AG10803 (cell line): ENCODE data around the gene RMRP.
"Not testable (repeated sequence)": the region's sequence is repeated elsewhere in the genome, so short reads cannot be mapped to it uniquely, and the experiment has no call there.

Source experiments
- DNase-seq: peaks from one replicate; pipeline ENCODE4 v3.0.0; 2010; ENCODE audit warnings: low read depth
- H3K4me3 ChIP-seq: 2 replicates; pipeline ENCODE4 v1.5.1; 2011; ENCODE audit warnings: mild to moderate bottlenecking, low read length, control low read depth
- TF ChIP-seq, protein P1 (sequence below): conservative IDR thresholded peaks from 2 replicates; pipeline ENCODE4 v1.5.1; 2011; ENCODE audit warnings: mild to moderate bottlenecking, low read length, control low read depth, inconsistent platforms

The RMRP gene

DNA sequence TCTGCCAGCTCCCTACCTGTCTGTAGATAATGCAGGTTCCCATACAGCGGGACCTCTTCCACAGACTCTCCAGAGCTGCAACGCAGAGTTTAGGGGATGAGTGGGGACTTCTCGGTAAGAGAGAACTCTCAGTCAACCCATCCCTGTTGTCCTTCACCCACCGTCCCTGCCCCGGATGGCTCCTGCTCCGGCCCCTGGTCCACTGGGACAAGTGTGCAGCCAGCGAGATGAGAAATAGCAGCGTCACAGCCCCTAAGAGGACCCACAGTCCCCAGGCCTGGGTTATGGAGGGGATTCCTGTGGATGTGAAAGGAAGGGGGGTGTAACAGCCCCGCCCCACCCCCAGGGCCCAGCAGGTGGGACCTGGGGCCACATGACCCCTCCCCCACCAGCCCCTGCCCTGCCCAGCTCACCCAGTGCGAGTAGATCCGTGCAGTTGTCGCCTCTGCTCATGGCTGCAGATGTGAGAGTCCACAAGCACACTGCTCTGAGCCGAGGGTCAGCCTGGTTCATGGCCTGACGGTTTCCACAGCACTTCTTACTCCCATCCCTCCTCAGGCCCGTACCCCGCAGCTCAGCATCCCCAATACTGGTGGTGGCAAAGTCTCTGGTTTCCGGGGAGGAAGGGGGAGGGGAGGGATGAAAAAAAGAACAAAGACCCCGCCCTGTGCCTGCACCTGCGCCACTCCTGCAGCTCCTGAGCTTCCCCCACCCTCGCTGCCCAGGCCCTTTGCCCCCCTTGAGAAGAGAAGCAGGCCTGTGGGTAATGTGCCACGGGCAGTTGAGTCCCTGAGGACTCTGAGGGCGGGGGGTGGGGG is 7.3 kb downstream of the RMRP start, which contains the start of gene SIT1:
Gene SIT1, minus strand, starts transcription at position 591 of the 818 bp plus-strand sequence. Its CDS starts 78 bp downstream, at position 513.
- no peak within 1 kb of the TSS for H3K4me3 ChIP-seq
- DNase-seq, result no peak
- TF ChIP-seq, protein P1, sequence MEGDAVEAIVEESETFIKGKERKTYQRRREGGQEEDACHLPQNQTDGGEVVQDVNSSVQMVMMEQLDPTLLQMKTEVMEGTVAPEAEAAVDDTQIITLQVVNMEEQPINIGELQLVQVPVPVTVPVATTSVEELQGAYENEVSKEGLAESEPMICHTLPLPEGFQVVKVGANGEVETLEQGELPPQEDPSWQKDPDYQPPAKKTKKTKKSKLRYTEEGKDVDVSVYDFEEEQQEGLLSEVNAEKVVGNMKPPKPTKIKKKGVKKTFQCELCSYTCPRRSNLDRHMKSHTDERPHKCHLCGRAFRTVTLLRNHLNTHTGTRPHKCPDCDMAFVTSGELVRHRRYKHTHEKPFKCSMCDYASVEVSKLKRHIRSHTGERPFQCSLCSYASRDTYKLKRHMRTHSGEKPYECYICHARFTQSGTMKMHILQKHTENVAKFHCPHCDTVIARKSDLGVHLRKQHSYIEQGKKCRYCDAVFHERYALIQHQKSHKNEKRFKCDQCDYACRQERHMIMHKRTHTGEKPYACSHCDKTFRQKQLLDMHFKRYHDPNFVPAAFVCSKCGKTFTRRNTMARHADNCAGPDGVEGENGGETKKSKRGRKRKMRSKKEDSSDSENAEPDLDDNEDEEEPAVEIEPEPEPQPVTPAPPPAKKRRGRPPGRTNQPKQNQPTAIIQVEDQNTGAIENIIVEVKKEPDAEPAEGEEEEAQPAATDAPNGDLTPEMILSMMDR, result no peak

DNA sequence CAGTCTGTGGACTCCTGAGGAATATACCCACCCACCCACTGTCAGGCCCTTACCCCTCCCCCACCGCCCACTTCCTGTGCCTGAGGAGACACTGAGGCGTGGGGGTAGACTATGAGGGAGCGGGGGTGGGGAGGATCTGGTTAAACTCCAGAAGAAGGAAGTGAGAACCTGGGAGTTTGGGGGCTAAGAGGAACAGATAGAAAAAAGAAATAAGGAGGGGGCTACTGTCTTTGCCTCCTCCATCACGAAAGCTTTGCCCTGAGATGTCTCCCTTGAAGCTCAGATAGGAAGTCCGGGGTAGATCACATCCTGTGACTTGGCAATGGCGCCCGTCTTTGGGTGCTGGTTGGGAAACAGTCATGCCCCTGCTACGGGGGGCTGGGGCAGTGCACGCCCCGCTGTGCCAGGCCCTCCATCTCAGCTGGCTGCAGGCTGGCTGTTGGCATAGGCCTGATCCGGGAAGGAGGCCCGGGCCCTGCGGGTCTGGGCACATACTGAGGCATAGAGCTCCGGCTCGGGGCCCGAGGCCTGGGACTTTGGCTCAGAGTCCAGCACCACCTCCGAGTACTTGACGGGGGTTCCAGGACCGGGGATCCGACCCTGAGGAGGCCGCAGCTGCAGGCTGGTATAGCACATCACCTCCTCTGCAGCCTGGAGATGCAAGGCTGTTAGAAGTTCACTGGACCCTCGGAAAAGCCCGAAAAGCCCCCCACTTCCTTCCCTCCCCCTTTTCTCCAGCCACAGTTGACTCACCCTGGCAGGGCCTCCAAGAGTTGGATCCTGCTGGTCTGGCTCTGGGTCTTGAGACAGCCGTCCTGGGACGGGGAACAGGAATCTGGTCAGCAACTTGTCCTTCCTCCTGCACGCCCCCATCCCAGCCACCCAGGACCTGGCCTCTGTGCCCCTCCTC is 8.1 kb downstream of the RMRP start:
- H3K4me3 ChIP-seq, result no peak overlapping the region
- TF ChIP-seq, protein P1, result no peak
- no peak for DNase-seq

DNA sequence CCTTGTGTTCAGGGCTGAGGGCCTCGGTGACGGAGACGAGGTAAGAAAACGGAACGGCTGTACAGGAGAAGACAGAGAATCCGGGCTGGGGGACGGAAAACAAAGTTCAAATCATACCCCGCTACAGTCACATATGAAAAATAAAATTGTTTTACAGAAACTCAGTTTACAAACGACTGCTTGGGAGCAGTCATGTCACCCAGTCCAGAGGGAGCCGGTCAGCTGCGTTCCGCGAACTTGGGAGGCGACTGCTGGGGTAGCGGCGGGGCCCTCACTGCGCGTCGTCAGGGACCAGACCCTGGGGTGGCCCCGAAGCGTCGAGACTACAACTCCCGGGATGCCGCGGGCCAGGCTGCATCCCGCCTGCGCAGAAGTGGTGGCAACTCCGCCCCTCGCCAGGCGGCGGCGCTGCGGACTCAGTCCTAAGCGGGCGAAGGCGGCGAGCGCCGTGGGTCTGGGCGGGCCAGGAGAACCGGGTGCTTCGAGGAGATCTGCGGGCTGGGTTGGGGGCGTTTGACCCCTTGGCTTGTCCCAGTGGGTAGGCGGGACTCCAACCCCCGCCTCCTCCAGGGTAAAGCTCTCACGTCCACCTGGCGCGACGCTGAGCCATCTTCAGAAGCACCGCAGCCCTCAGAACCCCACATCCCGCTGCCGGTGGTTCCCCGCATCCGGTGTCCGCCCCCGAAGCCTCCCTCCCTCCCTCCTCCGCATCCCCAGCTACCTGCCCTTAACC is 11.1 kb downstream of the RMRP start:
- TF ChIP-seq, protein P1, result peak; percentile 74
- H3K4me3 ChIP-seq, result peak overlapping the region; percentile 70
- peak; percentile 83 for DNase-seq

DNA sequence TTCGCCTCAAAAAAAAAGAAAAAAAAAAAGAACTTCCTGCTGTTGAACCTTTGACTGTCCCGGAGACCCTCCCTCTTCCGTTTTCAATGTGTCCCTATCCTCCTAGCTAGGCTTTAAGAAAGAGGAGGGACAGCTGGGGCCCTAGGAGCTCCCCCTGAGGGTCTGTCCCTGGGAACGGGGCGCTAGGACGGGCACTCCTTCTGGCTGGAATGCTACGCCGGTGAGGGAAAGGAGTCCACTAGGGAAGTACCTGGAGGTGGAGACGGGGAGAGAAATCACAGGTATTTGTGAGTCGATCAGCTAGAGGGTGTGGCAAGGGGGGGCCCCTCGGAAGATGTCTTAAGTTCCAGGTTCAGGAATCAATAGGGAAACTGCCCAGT is 11.7 kb downstream of the RMRP start:
- TF ChIP-seq, protein P1, result peak; percentile 37
- peak; percentile 17 for DNase-seq
- H3K4me3 ChIP-seq, result peak overlapping the region; percentile 70

DNA sequence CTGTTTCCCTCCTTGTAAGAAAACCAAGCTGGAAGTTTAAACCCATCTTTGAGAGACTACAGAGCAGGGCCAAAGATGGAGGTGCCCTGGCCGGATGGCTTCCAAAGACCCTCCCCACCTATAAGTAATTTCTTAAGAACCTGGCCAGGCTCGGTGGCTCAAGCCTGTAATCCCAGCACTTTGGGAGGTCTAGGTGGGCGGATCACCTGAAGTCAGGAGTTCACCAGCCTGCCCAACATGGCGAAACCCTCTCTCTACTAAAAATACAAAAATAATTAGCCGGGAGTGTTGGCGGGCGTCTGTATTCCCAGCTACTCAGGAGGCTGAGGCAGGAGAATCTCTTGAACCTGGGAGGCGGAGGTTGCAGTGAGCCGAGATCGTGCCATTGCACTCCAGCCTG is 12.1 kb downstream of the RMRP start:
- H3K4me3 ChIP-seq, result peak overlapping the region; percentile 70
- not testable (repeated sequence) for DNase-seq

DNA sequence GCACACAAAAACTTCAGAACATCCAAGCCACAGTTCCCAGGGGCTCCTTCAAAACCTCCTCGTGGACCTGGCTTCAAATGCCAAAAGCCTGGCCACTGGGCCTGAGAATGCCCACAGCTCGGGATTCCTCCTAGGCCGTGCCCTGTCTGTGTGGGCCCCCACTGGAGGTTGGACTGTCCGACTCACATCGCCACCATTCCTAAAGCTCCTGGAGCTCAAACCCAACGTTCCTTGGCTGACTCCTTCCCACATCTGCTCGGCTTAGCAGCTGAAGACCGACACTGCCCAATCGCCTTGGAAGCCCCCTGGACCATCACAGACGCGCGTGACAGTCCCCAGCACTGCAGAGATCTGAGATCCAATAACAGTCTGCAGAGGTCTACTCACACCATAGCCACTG is 14.8 kb downstream of the RMRP start:
- TF ChIP-seq, protein P1, result no peak
- no peak overlapping the region for H3K4me3 ChIP-seq
- no peak for DNase-seq

DNA sequence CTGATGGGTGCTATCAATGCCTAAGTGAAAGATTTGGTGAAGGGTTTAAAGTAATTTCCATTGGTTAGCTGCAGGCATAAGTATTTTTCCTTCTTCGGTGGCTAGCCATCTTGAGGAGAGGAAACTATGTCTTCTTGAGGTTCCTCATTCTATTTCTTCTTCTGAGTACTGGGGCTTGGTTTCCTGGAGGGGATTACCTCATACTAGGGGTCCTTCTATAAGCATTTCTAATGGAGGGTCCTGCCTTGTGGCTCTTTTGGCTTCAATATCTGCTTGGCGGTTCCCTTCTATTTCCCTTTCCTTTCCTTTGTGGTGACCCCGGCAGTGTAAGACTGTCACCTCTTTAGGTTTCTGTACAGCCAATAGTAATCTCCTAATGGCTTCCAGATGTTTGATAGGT is 16.3 kb downstream of the RMRP start:
- not testable (repeated sequence) for DNase-seq, H3K4me3 ChIP-seq

DNA sequence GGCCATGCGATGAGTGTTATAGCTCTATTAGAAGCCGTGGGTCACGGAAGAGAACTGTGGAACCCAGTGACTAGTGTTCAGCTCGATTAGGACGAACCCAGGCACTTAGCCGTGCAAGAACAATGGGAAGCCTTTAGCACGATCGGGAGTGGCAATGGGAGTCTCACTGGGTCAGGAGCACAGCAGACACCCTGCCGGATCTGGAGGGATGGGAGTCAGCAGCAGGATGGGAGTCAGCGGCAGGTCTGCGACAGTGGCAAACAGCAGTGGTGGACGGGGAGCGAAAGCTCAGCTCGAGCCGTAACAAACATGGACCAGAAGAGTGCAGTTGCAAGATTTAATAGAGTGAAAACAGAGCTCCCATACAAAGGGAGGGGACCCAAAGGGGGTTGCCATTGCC is 17.4 kb downstream of the RMRP start:
- DNase-seq, result not testable (repeated sequence)

More for the DNA sequence above, 17.4 kb downstream of the RMRP start:
- not testable (repeated sequence) for H3K4me3 ChIP-seq
